Measurements from ENCODE around the gene MRC2. TPM values are rescaled to one million over a fixed set of nuclear protein-coding genes. Genes with fewer than 3 reads are reported as not detected.

Gene MRC2
- total RNA-seq, 1 experiment from 2014 or later, result 10.7 TPM

DNA sequence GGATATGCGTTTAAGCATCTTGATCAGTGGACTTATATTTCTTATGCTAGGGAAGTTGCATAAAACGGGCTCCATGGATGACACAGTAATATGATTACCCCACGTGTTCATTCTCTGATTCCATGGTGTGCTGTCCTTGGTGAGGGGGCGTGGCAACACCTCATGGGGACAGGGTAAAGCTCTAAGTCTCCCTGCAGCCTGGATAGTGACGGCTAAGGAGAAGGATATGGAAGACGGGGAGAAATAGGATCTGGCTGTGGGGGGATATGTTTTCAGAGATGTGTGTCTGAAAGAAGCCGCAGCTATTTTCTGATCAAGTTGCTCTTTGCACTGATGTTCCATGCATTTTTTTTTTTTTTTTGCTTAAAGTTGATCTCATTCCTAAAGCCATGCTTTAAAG lies 96.4 kb downstream of the MRC2 start:
- Histone ChIP-seq H3K9ac (ENCODE audit: low read length) (no peak overlapping the region), H3K9me2 (ENCODE audit: insufficient read depth) (no peaks in the 10 kb centered on the region), H4K20me1 (ENCODE audit: insufficient read depth) (no peaks in the 10 kb centered on the region), H3K4me3 (replicated peaks in 1 of 2; ENCODE audit: low read depth in 1 of 2, low read length in 2 of 2) (no peak overlapping the region), H3K9me3 (ENCODE audit: control insufficient read depth in 1 of 2, insufficient read depth in 1 of 2, low read depth in 1 of 2, low read length in 2 of 2) (no peaks in the 10 kb centered on the region), H3K27ac (ENCODE audit: low read depth, low read length) (no peak overlapping the region), H3K4me2 (ENCODE audit: low read length) (no peak overlapping the region), H3K79me2 (ENCODE audit: insufficient read depth, low read length) (no peaks in the 10 kb centered on the region), H2AFZ (ENCODE audit: low read depth, low read length, poor library complexity, severe bottlenecking) (no peak overlapping the region), H3K27me3 (ENCODE audit: insufficient read depth, low read length) (no peaks in the 10 kb centered on the region), H3K4me1 (ENCODE audit: control insufficient read depth in 1 of 2, insufficient read depth in 2 of 2, low read length in 2 of 2) (peaks cover 7 to 13% of the 10 kb centered on the region in 2 experiments; a peak in 3 of 4 replicates), H3K36me3 (ENCODE audit: control insufficient read depth in 1 of 2, insufficient read depth in 2 of 2, low read length in 2 of 2) (no peaks in the 10 kb centered on the region)
- TF ChIP-seq JUND (IDR thresholded peaks at IDR 0.05) (no peak), YY1 (IDR thresholded peaks at IDR 0.05; ENCODE audit: extremely low read depth, insufficient replicate concordance, low read depth, low read length) (no peak), CEBPB (IDR thresholded peaks at IDR 0.05; ENCODE audit: low read depth) (no peak), EGR1 (IDR thresholded peaks at IDR 0.05; ENCODE audit: low read depth) (no peak), ZNF274 (IDR thresholded peaks at IDR 0.05; ENCODE audit: low read depth, low read length) (no peak), ELF1 (IDR thresholded peaks at IDR 0.05; ENCODE audit: borderline replicate concordance, low read depth) (no peak), EZH2phosphoT487 (IDR thresholded peaks at IDR 0.05; ENCODE audit: borderline replicate concordance) (no peak), ZFX (IDR thresholded peaks at IDR 0.05) (no peak), TCF7L2 (IDR thresholded peaks at IDR 0.05; ENCODE audit: borderline replicate concordance, extremely low read depth, insufficient read depth, insufficient read length) (no peak)
- TF ChIP-seq, protein P1, sequence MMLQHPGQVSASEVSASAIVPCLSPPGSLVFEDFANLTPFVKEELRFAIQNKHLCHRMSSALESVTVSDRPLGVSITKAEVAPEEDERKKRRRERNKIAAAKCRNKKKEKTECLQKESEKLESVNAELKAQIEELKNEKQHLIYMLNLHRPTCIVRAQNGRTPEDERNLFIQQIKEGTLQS (IDR thresholded peaks at IDR 0.05), result no peak
- TF ChIP-seq, protein P2, sequence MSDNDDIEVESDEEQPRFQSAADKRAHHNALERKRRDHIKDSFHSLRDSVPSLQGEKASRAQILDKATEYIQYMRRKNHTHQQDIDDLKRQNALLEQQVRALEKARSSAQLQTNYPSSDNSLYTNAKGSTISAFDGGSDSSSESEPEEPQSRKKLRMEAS (IDR thresholded peaks at IDR 0.05), result no peak
- no peak for DNase-seq (ENCODE audit: low read depth, low spot score)
- intact Hi-C loops (cut with micrococcal nuclease), result no loop called here
- BruUV-seq (replicated peaks), result no TSS peak
- POLR2A ChIA-PET, result no interaction called here
- RAD21 ChIA-PET (ENCODE audit: low non-redundant PET in 1 of 2, low total read pairs in 2 of 2, uncharacterized antibody in 2 of 2, unreplicated experiment in 2 of 2), result no interaction called here
- CTCF ChIA-PET, result no interaction called here
- no peak for ATAC-seq
